Measurements from ENCODE around the gene THUMPD2. TPM values are rescaled to one million over a fixed set of nuclear protein-coding genes. Genes with fewer than 3 reads are reported as not detected.

THUMPD2 gene
- total RNA-seq, 1 experiment from 2014 or later, result 14.8 TPM

- Histone ChIP-seq H3K27ac (ENCODE audit: low read depth, low read length, poor library complexity, severe bottlenecking) (no peak overlapping the region), H3K27me3 (replicated peaks; ENCODE audit: insufficient read depth, low read depth, low read length, poor library complexity) (no peaks in the 10 kb centered on the region), H3K36me3 (ENCODE audit: insufficient read depth, low read length, poor library complexity, severe bottlenecking) (no peaks in the 10 kb centered on the region), H3K4me3 (ENCODE audit: low read depth, low read length, poor library complexity, severe bottlenecking) (no peak overlapping the region), H3K9me3 (ENCODE audit: low read depth, low read length, poor library complexity, severe bottlenecking) (no peaks in the 10 kb centered on the region), H3K4me1 (ENCODE audit: insufficient read depth, low read length, poor library complexity, severe bottlenecking) (no peaks in the 10 kb centered on the region)
- ChIA-PET CTCF (no interaction called here), POLR2A (ENCODE audit: low non-redundant PET) (no interaction called here)
- no TSS peak for BruUV-seq (replicated peaks)
- TF ChIP-seq EZH2 (IDR thresholded peaks at IDR 0.05; ENCODE audit: borderline replicate concordance, low read depth, low read length, poor library complexity, severe bottlenecking), result no peak
- TF ChIP-seq, protein P1, sequence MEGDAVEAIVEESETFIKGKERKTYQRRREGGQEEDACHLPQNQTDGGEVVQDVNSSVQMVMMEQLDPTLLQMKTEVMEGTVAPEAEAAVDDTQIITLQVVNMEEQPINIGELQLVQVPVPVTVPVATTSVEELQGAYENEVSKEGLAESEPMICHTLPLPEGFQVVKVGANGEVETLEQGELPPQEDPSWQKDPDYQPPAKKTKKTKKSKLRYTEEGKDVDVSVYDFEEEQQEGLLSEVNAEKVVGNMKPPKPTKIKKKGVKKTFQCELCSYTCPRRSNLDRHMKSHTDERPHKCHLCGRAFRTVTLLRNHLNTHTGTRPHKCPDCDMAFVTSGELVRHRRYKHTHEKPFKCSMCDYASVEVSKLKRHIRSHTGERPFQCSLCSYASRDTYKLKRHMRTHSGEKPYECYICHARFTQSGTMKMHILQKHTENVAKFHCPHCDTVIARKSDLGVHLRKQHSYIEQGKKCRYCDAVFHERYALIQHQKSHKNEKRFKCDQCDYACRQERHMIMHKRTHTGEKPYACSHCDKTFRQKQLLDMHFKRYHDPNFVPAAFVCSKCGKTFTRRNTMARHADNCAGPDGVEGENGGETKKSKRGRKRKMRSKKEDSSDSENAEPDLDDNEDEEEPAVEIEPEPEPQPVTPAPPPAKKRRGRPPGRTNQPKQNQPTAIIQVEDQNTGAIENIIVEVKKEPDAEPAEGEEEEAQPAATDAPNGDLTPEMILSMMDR (conservative IDR thresholded peaks at IDR 0.05; ENCODE audit: low read depth, low read length), result no peak
- DNase-seq (ENCODE audit: low spot score), result no peak
- intact Hi-C loops (cut with micrococcal nuclease; ENCODE audit: unreplicated experiment), result no loop called here
Measured at GRCh38 chr2:39710807-39711206, 68.3 kb downstream of the THUMPD2 start.

DNA sequence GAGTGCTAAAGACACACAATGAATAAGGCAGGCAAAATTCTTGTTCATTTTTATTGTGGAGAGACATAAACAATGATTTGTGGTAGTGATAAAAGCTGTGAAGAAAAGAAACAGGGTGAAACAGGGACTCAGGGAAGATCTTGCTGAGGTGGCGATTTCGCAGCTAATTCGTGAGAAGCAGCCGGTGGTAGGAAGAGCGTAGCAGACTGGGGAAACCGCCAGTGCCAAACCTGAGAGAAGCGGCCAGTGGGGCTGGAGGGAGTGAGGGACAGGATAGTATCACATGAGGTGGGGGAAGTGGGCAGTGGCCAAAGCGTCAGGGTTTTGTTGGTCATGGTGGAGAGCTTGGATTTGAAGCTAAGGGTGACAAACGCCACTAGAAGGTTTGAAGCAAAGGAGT lies 71.1 kb downstream of the THUMPD2 start:
- Histone ChIP-seq H3K9me3 (ENCODE audit: low read depth, low read length, poor library complexity, severe bottlenecking) (no peaks in the 10 kb centered on the region), H3K27ac (ENCODE audit: low read depth, low read length, poor library complexity, severe bottlenecking) (no peak overlapping the region), H3K4me1 (ENCODE audit: insufficient read depth, low read length, poor library complexity, severe bottlenecking) (no peaks in the 10 kb centered on the region), H3K27me3 (replicated peaks; ENCODE audit: insufficient read depth, low read depth, low read length, poor library complexity) (no peaks in the 10 kb centered on the region), H3K36me3 (ENCODE audit: insufficient read depth, low read length, poor library complexity, severe bottlenecking) (no peaks in the 10 kb centered on the region), H3K4me3 (ENCODE audit: low read depth, low read length, poor library complexity, severe bottlenecking) (no peak overlapping the region)
- intact Hi-C loops (cut with micrococcal nuclease; ENCODE audit: unreplicated experiment), result no loop called here
- TF ChIP-seq EZH2 (IDR thresholded peaks at IDR 0.05; ENCODE audit: borderline replicate concordance, low read depth, low read length, poor library complexity, severe bottlenecking), result no peak
- TF ChIP-seq, protein P1 (conservative IDR thresholded peaks at IDR 0.05; ENCODE audit: low read depth, low read length), result no peak
- BruUV-seq (replicated peaks), result no TSS peak
- DNase-seq (ENCODE audit: low spot score), result no peak
- POLR2A ChIA-PET (ENCODE audit: low non-redundant PET), result no interaction called here
- CTCF ChIA-PET, result no interaction called here

- no peak for TF ChIP-seq EZH2 (IDR thresholded peaks at IDR 0.05; ENCODE audit: borderline replicate concordance, low read depth, low read length, poor library complexity, severe bottlenecking)
- TF ChIP-seq, protein P1 (conservative IDR thresholded peaks at IDR 0.05; ENCODE audit: low read depth, low read length), result no peak
- CTCF ChIA-PET, result no interaction called here
- Histone ChIP-seq H3K27me3 (replicated peaks; ENCODE audit: insufficient read depth, low read depth, low read length, poor library complexity) (no peaks in the 10 kb centered on the region), H3K9me3 (ENCODE audit: low read depth, low read length, poor library complexity, severe bottlenecking) (no peaks in the 10 kb centered on the region), H3K4me1 (ENCODE audit: insufficient read depth, low read length, poor library complexity, severe bottlenecking) (no peaks in the 10 kb centered on the region), H3K27ac (ENCODE audit: low read depth, low read length, poor library complexity, severe bottlenecking) (no peak overlapping the region), H3K36me3 (ENCODE audit: insufficient read depth, low read length, poor library complexity, severe bottlenecking) (no peaks in the 10 kb centered on the region), H3K4me3 (ENCODE audit: low read depth, low read length, poor library complexity, severe bottlenecking) (no peak overlapping the region)
- intact Hi-C loops (cut with micrococcal nuclease; ENCODE audit: unreplicated experiment), result no loop called here
- BruUV-seq (replicated peaks), result no TSS peak
- no peak for DNase-seq (ENCODE audit: low spot score)
- POLR2A ChIA-PET (ENCODE audit: low non-redundant PET), result no interaction called here
Measured at GRCh38 chr2:39706945-39707344, 72.1 kb downstream of the THUMPD2 start.

All from A673 (cell line).